GM12878 (cell line): ENCODE results near the gene DRAXIN. TPM values are rescaled to one million over a fixed set of nuclear protein-coding genes. Genes with fewer than 3 reads are reported as not detected.

Experiments
- ATAC-seq: fragments of 200-7000 bp; cut with Tn5 transposase; 3 replicates; pipeline ENCODE4 v1.9.1; 2020; ENCODE audit warnings: mild to moderate bottlenecking, moderate library complexity
- BruUV-seq: library from RNA; stranded (reverse); fragments of 400-500 nt; replicated peaks from 2 replicates; lab custom pipeline; 2021; lab: Mats Ljungman, UMichigan
- CTCF ChIA-PET: fragments of 300-600 bp; sonication (Branson Sonifier 250); formaldehyde crosslinking; extraction: SDS; loops from one replicate; lab custom pipeline; 2021; ENCODE audit warnings: inconsistent platforms; lab: Yijun Ruan, JAX
- POLR2A ChIA-PET: fragments of 350-600 bp; formaldehyde crosslinking; extraction: SDS; loops from one replicate; lab custom pipeline; 2021; ENCODE audit warnings: inconsistent platforms; lab: Charles Lee
- RAD21 ChIA-PET: fragments of 300-600 bp; sonication (Branson Sonifier 250); formaldehyde crosslinking; loops from one replicate; lab custom pipeline; 2023; ENCODE audit warnings: antibody characterized with exemption; ENCODE audit not compliant: unreplicated experiment; lab: Charles Lee
- SMC1A ChIA-PET: fragments of 300-600 bp; sonication (Branson Sonifier 250); formaldehyde crosslinking; loops from one replicate; lab custom pipeline; 2023; ENCODE audit not compliant: unreplicated experiment, uncharacterized antibody; lab: Charles Lee
- DNase-seq: peaks from one replicate; pipeline ENCODE4 v3.0.0-alpha.2; 2011; ENCODE audit warnings: low read depth, low spot score
- FAIRE-seq: peaks from 3 replicates; lab custom pipeline; 2011; peaks lifted over from hg19 to GRCh38; lab: Jason Lieb, UNC
- H2AFZ ChIP-seq: 2 replicates; pipeline ENCODE4 v1.6.0; 2011; ENCODE audit warnings: low read depth, low read length, control low read depth; ENCODE audit not compliant: control insufficient read depth
- H3K27ac ChIP-seq: 2 replicates; pipeline ENCODE4 v1.5.1; 2011; ENCODE audit warnings: control low read depth; ENCODE audit not compliant: control insufficient read depth, insufficient read depth
- H3K27me3 ChIP-seq, 2 experiments: replicated peaks in 1 of 2; 2 replicates each; pipeline versions ENCODE4 v1.6.0 to v1.6.1; 2011; ENCODE audit warnings: low read length in 1 of 2; ENCODE audit not compliant: control insufficient read depth in 2 of 2, insufficient read depth in 2 of 2
- H3K36me3 ChIP-seq, 2 experiments: 2 replicates each; pipeline ENCODE4 v1.5.1; 2011; ENCODE audit warnings: low read length in 1 of 2; ENCODE audit not compliant: control insufficient read depth in 2 of 2, insufficient read depth in 2 of 2
- H3K4me1 ChIP-seq: 2 replicates; pipeline ENCODE4 v1.6.1; 2011; ENCODE audit warnings: mild to moderate bottlenecking, low read length, moderate library complexity, mixed read lengths; ENCODE audit not compliant: control insufficient read depth, insufficient read depth
- H3K4me2 ChIP-seq: 2 replicates; pipeline ENCODE4 v1.6.0; 2011; ENCODE audit warnings: control low read depth; ENCODE audit not compliant: control insufficient read depth, insufficient read depth
- H3K4me3 ChIP-seq: fragments of 200-600 bp; sonication (generic); 2 replicates; pipeline ENCODE4 v1.5.1; 2016
- H3K79me2 ChIP-seq: 2 replicates; pipeline ENCODE4 v1.6.0; 2011; ENCODE audit warnings: low read length; ENCODE audit not compliant: control insufficient read depth, insufficient read depth
- H3K9ac ChIP-seq: 2 replicates; pipeline ENCODE4 v1.8.0; 2011; ENCODE audit warnings: low read length, control low read depth, mixed read lengths; ENCODE audit not compliant: control insufficient read depth, insufficient read depth
- H3K9me3 ChIP-seq: replicated peaks from 3 replicates; pipeline ENCODE4 v1.5.1; 2011; ENCODE audit warnings: mild to moderate bottlenecking, low read length; ENCODE audit not compliant: control insufficient read depth, insufficient read depth
- H4K20me1 ChIP-seq: 2 replicates; pipeline ENCODE4 v1.6.0; 2011; ENCODE audit not compliant: control insufficient read depth, insufficient read depth
- BACH1 ChIP-seq: fragments of 450-650 bp; IDR thresholded peaks from 2 replicates; pipeline ENCODE4 v1.6.1; 2017; ENCODE audit warnings: mild to moderate bottlenecking, borderline replicate concordance
- BCL11A ChIP-seq: IDR thresholded peaks from 2 replicates; pipeline ENCODE4 v1.6.1; 2011; ENCODE audit warnings: low read depth, low read length
- BMI1 ChIP-seq: fragments of 450-650 bp; IDR thresholded peaks from 2 replicates; pipeline ENCODE4 v1.6.1; 2016; ENCODE audit warnings: mild to moderate bottlenecking, moderate library complexity, borderline replicate concordance
- BRCA1 ChIP-seq: IDR thresholded peaks from 2 replicates; pipeline ENCODE4 v1.6.1; 2011; ENCODE audit warnings: low read depth, low read length, improper control_type of control experiment
- CHD4 ChIP-seq: fragments of 200-600 bp; sonication (generic); IDR thresholded peaks from 2 replicates; pipeline ENCODE4 v1.6.1; 2016; ENCODE audit warnings: mild to moderate bottlenecking
- CREB1 ChIP-seq: IDR thresholded peaks from 2 replicates; pipeline ENCODE4 v1.6.1; 2012; ENCODE audit warnings: low read depth, mild to moderate bottlenecking, inconsistent platforms
- GABPA ChIP-seq: IDR thresholded peaks from 2 replicates; pipeline ENCODE4 v1.6.1; 2014; ENCODE audit warnings: antibody characterized with exemption, low read depth, mild to moderate bottlenecking, inconsistent platforms
- JUNB ChIP-seq: IDR thresholded peaks from 2 replicates; pipeline ENCODE4 v1.6.1; 2016; ENCODE audit warnings: antibody characterized with exemption, mild to moderate bottlenecking
- SMARCA5 ChIP-seq: fragments of 450-650 bp; IDR thresholded peaks from 2 replicates; pipeline ENCODE4 v1.6.1; 2017; ENCODE audit warnings: mild to moderate bottlenecking
- SUPT20H ChIP-seq: IDR thresholded peaks from 2 replicates; pipeline ENCODE4 v1.6.1; 2011; ENCODE audit warnings: low read depth, mild to moderate bottlenecking, low read length, moderate library complexity, borderline replicate concordance; ENCODE audit not compliant: control insufficient read depth
- SUZ12 ChIP-seq: fragments of 200-600 bp; sonication (generic); IDR thresholded peaks from one replicate; pipeline ENCODE4 v1.6.1; 2018; ENCODE audit warnings: antibody characterized with exemption, mild to moderate bottlenecking; ENCODE audit not compliant: unreplicated experiment
- WRNIP1 ChIP-seq: IDR thresholded peaks from 2 replicates; pipeline ENCODE4 v1.6.1; 2011; ENCODE audit warnings: low read depth, low read length, improper control_type of control experiment, borderline replicate concordance
- ZNF207 ChIP-seq: fragments of 450-650 bp; IDR thresholded peaks from 2 replicates; pipeline ENCODE4 v1.6.1; 2014; ENCODE audit warnings: antibody characterized with exemption, mild to moderate bottlenecking, borderline replicate concordance
- ZNF24 ChIP-seq: fragments of 450-650 bp; IDR thresholded peaks from 2 replicates; pipeline ENCODE4 v1.6.1; 2017; ENCODE audit warnings: antibody characterized with exemption, mild to moderate bottlenecking
- ZNF384 ChIP-seq: IDR thresholded peaks from 2 replicates; pipeline ENCODE4 v1.6.1; 2012; ENCODE audit warnings: low read depth, mild to moderate bottlenecking, low read length, improper control_type of control experiment, borderline replicate concordance
- ZNF622 ChIP-seq: fragments of 450-650 bp; IDR thresholded peaks from 2 replicates; pipeline ENCODE4 v1.6.1; 2017; ENCODE audit warnings: mild to moderate bottlenecking, inconsistent platforms
- WGBS: methylation state at CpG from one replicate; pipeline ENCODE4 v1.1.6; 2016; ENCODE audit warnings: low lambda C conversion rate; ENCODE audit not compliant: insufficient replicate concordance, insufficient coverage; ENCODE audit errors: missing lambda C conversion rate; 5-methylcytosine and 5-hydroxymethylcytosine counted together
- in situ Hi-C: fragments of 300-500 bp; cut with MboI; formaldehyde crosslinking; loops from 9 replicates; pipeline ENCODE4 v1.14.3; 2018; ENCODE audit warnings: mixed read lengths
- intact Hi-C: fragments of 100-400 bp; cut with micrococcal nuclease; formaldehyde crosslinking; loops from one replicate; pipeline ENCODE4 v1.14.2; 2022; ENCODE audit not compliant: unreplicated experiment
- polyA plus RNA-seq, 11 experiments: library from polyadenylated mRNA; depleted of rRNA in 4 of 11; unstranded in 6 of 11; stranded (reverse) in 5 of 11; fragments of >200 nt; fragmentation: Nextera tagmentation in 4 of 11; fragmentation: Illumina TruSeq in 1 of 11; extraction: Ambion mirVana in 4 of 11; extraction: Trizol in 1 of 11; gene quantifications; 1 replicate in 1 of 11; 2 replicates in 10 of 11; pipeline versions ENCODE4 v1.2.1 to v1.2.3, GENCODE V29; 2011 to 2016; ENCODE audit warnings: inconsistent platforms in 2 of 11, missing spikeins in 2 of 11, low read depth in 1 of 11
- total RNA-seq, 4 experiments: library from RNA; depleted of rRNA in 3 of 4; stranded (reverse); fragments of >200 nt in 3 of 4; fragmentation: Illumina TruSeq in 1 of 4; extraction: Trizol in 1 of 4; gene quantifications; 2 replicates each; pipeline versions ENCODE4 v1.2.1 to v1.2.3, GENCODE V29; 2013 to 2021
- TF ChIP-seq, protein P1 (sequence below): IDR thresholded peaks from 2 replicates; pipeline ENCODE4 v1.6.1; 2012; ENCODE audit warnings: low read length, inconsistent platforms
- TF ChIP-seq, protein P2 (sequence below): fragments of 450-650 bp; formaldehyde crosslinking; IDR thresholded peaks from 2 replicates; pipeline ENCODE4 v1.4.0; 2020; ENCODE audit warnings: mild to moderate bottlenecking, moderate library complexity
- TF ChIP-seq, protein P3 (sequence below): IDR thresholded peaks from 2 replicates; pipeline ENCODE4 v1.6.1; 2011; ENCODE audit warnings: low read depth, low read length, improper control_type of control experiment, borderline replicate concordance

Gene DRAXIN
- total and polyA plus RNA-seq, 10 of the 15 experiments (the other 5 are each of a cell fraction or from before 2014, with no cell fraction given) = 0.01 to 0.05 (median 0.03) TPM; not detected in 3

DNA sequence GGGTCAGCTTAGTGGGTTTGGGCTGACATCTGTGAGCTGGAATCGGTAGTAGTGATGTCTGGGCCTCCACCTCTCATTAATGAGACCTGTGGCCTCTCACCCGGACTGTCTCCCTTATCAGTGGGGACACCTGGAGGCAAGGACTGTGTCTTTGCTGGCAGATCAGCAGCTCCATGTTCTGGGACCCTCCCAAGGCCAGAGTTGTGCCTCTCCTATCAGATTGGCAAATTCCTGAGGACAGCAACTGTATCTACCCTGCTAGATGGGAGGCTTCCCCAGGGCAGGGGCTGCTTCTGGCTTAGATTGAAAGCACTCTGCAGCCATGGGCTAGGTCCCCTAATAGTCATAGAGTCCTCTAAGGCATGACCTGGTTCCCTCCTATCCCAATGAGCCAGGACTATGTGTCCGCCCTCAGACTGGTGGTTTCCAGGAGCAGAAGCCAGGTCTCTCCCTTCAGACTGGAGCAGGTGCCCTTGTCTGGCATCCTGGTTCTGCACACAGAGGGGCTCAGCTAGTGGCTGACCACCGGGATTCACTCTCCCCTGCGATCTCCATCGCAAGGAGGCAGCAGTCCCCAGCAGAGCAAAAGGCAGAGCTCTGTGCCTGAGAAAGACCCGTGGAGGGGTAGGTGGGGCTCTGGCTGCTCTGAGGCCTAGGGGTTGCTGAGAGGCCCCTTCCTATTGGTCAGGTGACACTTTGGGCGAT is 5.8 kb downstream of the DRAXIN start:
- ChIA-PET SMC1A (interaction anchor here (1.2 kb wide), 1 partner anchor 15 kb away, joined by 3 read pairs; no protein-coding TSS in a partner anchor), RAD21 (no interaction called here), CTCF (interaction anchor here (0.9 to 1.3 kb wide), 2 partner anchors 23 to 47 kb away, joined by 5 to 9 read pairs; no protein-coding TSS in a partner anchor), POLR2A (interaction anchor here (0.6 kb wide), 1 partner anchor 37 kb away, joined by 3 read pairs; no protein-coding TSS in a partner anchor)
- in situ Hi-C loops = no loop called here
- Histone ChIP-seq H3K36me3 (no peaks in the 10 kb centered on the region), H3K79me2 (no peaks in the 10 kb centered on the region), H3K27me3 (peaks cover 4 to 5% of the 10 kb centered on the region in 2 experiments; a peak in 3 of 4 replicates), H2AFZ (no peak overlapping the region), H3K9ac (no peak overlapping the region), H3K27ac (no peak overlapping the region), H3K4me1 (no peaks in the 10 kb centered on the region), H3K4me2 (no peak overlapping the region), H3K9me3 (no peaks in the 10 kb centered on the region), H3K4me3 (no peak overlapping the region), H4K20me1 (no peaks in the 10 kb centered on the region; the same call in 1 of the 2 replicates)
- BruUV-seq = no TSS peak
- intact Hi-C loops = no loop called here
- no peak for FAIRE-seq
- TF ChIP-seq SUPT20H (no peak), CHD4 (no peak), ZNF24 (no peak), ZNF622 (no peak), WRNIP1 (no peak), CREB1 (no peak), BACH1 (no peak), ZNF207 (no peak), BCL11A (no peak), ZNF384 (no peak), GABPA (no peak), BRCA1 (no peak), SMARCA5 (no peak), JUNB (no peak), BMI1 (no peak), SUZ12 (no peak)
- TF ChIP-seq, protein P1, sequence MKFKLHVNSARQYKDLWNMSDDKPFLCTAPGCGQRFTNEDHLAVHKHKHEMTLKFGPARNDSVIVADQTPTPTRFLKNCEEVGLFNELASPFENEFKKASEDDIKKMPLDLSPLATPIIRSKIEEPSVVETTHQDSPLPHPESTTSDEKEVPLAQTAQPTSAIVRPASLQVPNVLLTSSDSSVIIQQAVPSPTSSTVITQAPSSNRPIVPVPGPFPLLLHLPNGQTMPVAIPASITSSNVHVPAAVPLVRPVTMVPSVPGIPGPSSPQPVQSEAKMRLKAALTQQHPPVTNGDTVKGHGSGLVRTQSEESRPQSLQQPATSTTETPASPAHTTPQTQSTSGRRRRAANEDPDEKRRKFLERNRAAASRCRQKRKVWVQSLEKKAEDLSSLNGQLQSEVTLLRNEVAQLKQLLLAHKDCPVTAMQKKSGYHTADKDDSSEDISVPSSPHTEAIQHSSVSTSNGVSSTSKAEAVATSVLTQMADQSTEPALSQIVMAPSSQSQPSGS = no peak
- TF ChIP-seq, protein P2, sequence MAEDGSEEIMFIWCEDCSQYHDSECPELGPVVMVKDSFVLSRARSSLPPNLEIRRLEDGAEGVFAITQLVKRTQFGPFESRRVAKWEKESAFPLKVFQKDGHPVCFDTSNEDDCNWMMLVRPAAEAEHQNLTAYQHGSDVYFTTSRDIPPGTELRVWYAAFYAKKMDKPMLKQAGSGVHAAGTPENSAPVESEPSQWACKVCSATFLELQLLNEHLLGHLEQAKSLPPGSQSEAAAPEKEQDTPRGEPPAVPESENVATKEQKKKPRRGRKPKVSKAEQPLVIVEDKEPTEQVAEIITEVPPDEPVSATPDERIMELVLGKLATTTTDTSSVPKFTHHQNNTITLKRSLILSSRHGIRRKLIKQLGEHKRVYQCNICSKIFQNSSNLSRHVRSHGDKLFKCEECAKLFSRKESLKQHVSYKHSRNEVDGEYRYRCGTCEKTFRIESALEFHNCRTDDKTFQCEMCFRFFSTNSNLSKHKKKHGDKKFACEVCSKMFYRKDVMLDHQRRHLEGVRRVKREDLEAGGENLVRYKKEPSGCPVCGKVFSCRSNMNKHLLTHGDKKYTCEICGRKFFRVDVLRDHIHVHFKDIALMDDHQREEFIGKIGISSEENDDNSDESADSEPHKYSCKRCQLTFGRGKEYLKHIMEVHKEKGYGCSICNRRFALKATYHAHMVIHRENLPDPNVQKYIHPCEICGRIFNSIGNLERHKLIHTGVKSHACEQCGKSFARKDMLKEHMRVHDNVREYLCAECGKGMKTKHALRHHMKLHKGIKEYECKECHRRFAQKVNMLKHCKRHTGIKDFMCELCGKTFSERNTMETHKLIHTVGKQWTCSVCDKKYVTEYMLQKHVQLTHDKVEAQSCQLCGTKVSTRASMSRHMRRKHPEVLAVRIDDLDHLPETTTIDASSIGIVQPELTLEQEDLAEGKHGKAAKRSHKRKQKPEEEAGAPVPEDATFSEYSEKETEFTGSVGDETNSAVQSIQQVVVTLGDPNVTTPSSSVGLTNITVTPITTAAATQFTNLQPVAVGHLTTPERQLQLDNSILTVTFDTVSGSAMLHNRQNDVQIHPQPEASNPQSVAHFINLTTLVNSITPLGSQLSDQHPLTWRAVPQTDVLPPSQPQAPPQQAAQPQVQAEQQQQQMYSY (CRISPR knock-in tag) = no peak
- TF ChIP-seq, protein P3, sequence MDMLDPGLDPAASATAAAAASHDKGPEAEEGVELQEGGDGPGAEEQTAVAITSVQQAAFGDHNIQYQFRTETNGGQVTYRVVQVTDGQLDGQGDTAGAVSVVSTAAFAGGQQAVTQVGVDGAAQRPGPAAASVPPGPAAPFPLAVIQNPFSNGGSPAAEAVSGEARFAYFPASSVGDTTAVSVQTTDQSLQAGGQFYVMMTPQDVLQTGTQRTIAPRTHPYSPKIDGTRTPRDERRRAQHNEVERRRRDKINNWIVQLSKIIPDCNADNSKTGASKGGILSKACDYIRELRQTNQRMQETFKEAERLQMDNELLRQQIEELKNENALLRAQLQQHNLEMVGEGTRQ = no peak
- DNase-seq = no peak
- 36% methylated on average over 7 of the region's 8 CpGs for WGBS
- no peak for ATAC-seq
